Astrocyte (in vitro differentiated cells and primary cell): ENCODE measurements around the gene NEURL2. TPM values are rescaled to one million over a fixed set of nuclear protein-coding genes. Genes with fewer than 3 reads are reported as not detected.

Experiments
- DNase-seq: peaks from one replicate; pipeline ENCODE4 v3.0.0-alpha.2; 2010; ENCODE audit warnings: low read depth
- FAIRE-seq: peaks from 2 replicates; lab custom pipeline; 2011; peaks lifted over from hg19 to GRCh38; lab: Jason Lieb, UNC
- H2AFZ ChIP-seq: 2 replicates; pipeline ENCODE4 v1.6.0; 2012; ENCODE audit warnings: low read depth, low read length, inconsistent platforms
- H3K27ac ChIP-seq: 2 replicates; pipeline ENCODE4 v1.5.1; 2011; ENCODE audit warnings: low read depth, low read length, inconsistent platforms
- H3K27me3 ChIP-seq: 2 replicates; pipeline ENCODE4 v1.6.0; 2011; ENCODE audit warnings: low read length, inconsistent platforms; ENCODE audit not compliant: insufficient read depth
- H3K36me3 ChIP-seq: 2 replicates; pipeline ENCODE4 v1.5.1; 2011; ENCODE audit warnings: low read length, inconsistent platforms; ENCODE audit not compliant: insufficient read depth
- H3K4me1 ChIP-seq: 2 replicates; pipeline ENCODE4 v1.5.1; 2011; ENCODE audit warnings: low read length, inconsistent platforms; ENCODE audit not compliant: insufficient read depth
- H3K4me2 ChIP-seq: 2 replicates; pipeline ENCODE4 v1.6.0; 2012; ENCODE audit warnings: low read length, inconsistent platforms
- H3K4me3 ChIP-seq: 2 replicates; pipeline ENCODE4 v1.5.1; 2011; ENCODE audit warnings: low read depth, mild to moderate bottlenecking, low read length, inconsistent platforms; ENCODE audit not compliant: insufficient read depth
- H3K79me2 ChIP-seq: 2 replicates; pipeline ENCODE4 v1.6.0; 2012; ENCODE audit warnings: mild to moderate bottlenecking, low read length, inconsistent platforms; ENCODE audit not compliant: insufficient read depth
- H3K9ac ChIP-seq: 2 replicates; pipeline ENCODE4 v1.6.0; 2012; ENCODE audit warnings: mild to moderate bottlenecking, low read length, inconsistent platforms
- H3K9me3 ChIP-seq: 2 replicates; pipeline ENCODE4 v1.5.1; 2012; ENCODE audit warnings: low read depth, mild to moderate bottlenecking, low read length, inconsistent platforms; ENCODE audit not compliant: insufficient read depth
- H4K20me1 ChIP-seq: 2 replicates; pipeline ENCODE4 v1.6.0; 2012; ENCODE audit warnings: low read length, inconsistent platforms; ENCODE audit not compliant: insufficient read depth
- H3K27ac Mint-ChIP-seq: one replicate; pipeline ENCODE4 v1.8.0; 2021; ENCODE audit warnings: mild to moderate bottlenecking, mixed read lengths; ENCODE audit not compliant: unreplicated experiment
- H3K27me3 Mint-ChIP-seq: one replicate; pipeline ENCODE4 v1.8.0; 2021; ENCODE audit warnings: low read depth, mixed read lengths; ENCODE audit not compliant: unreplicated experiment
- H3K36me3 Mint-ChIP-seq: one replicate; pipeline ENCODE4 v1.8.0; 2021; ENCODE audit warnings: low read depth, mixed read lengths; ENCODE audit not compliant: unreplicated experiment
- H3K4me1 Mint-ChIP-seq: one replicate; pipeline ENCODE4 v1.8.0; 2021; ENCODE audit warnings: low read depth, mixed read lengths; ENCODE audit not compliant: unreplicated experiment
- H3K4me3 Mint-ChIP-seq: one replicate; pipeline ENCODE4 v1.8.0; 2021; ENCODE audit warnings: mild to moderate bottlenecking, moderate library complexity, mixed read lengths; ENCODE audit not compliant: unreplicated experiment
- H3K9me3 Mint-ChIP-seq: one replicate; pipeline ENCODE4 v1.8.0; 2021; ENCODE audit warnings: mild to moderate bottlenecking, mixed read lengths; ENCODE audit not compliant: unreplicated experiment
- CTCF ChIP-seq: IDR thresholded peaks from 2 replicates; pipeline ENCODE4 v1.5.1; 2011; ENCODE audit warnings: low read depth, mild to moderate bottlenecking, inconsistent platforms, low read length, moderate library complexity; ENCODE audit not compliant: insufficient read depth
- EZH2 ChIP-seq: IDR thresholded peaks from 2 replicates; pipeline ENCODE4 v1.6.1; 2012; ENCODE audit warnings: mild to moderate bottlenecking, low read length, inconsistent platforms; ENCODE audit not compliant: insufficient read depth
- total RNA-seq: library from RNA; stranded (reverse); gene quantifications from 2 replicates; pipeline ENCODE4 v1.2.1, GENCODE V29; 2021

Gene NEURL2
- total RNA-seq, 1 donor from 2014 or later: 6.9 TPM

GRCh38 chr20:45921337-45922189 lies 30.6 kb upstream of the NEURL2 start:
- H3K27me3 ChIP-seq: no peaks in the 10 kb centered on the region

GRCh38 chr20:45920462-45921336 lies 29.7 kb upstream of the NEURL2 start:
- Histone ChIP-seq H3K36me3 (no peaks in the 10 kb centered on the region), H3K27ac (peak overlapping the region; percentile 48), H3K9ac (peak overlapping the region; percentile 40), H3K9me3 (no peaks in the 10 kb centered on the region), H3K4me2 (peak overlapping the region; percentile 70), H3K4me3 (no peak overlapping the region), H3K27me3 (no peaks in the 10 kb centered on the region), H4K20me1 (no peaks in the 10 kb centered on the region), H3K79me2 (no peaks in the 10 kb centered on the region), H3K4me1 (peaks cover 21% of the 10 kb centered on the region), H2AFZ (peak overlapping the region; percentile 18)
- DNase-seq (peak; percentile 19), FAIRE-seq (no peak)
- no peaks in the 10 kb centered on the region for H3K9me3 Mint-ChIP-seq
- peak overlapping the region; percentile 54 for H3K4me3 Mint-ChIP-seq
- peaks cover 3% of the 10 kb centered on the region for H3K36me3 Mint-ChIP-seq
- H3K27me3 Mint-ChIP-seq: peaks cover 2% of the 10 kb centered on the region
- no peak overlapping the region for H3K27ac Mint-ChIP-seq
- H3K4me1 Mint-ChIP-seq: peaks cover 11% of the 10 kb centered on the region
- no peak for TF ChIP-seq CTCF
- no peak for TF ChIP-seq EZH2

More at GRCh38 chr20:45921337-45922189, 30.6 kb upstream of the NEURL2 start:
- no peak overlapping the region for H3K4me2 ChIP-seq
- no peak overlapping the region for H2AFZ ChIP-seq
- H3K9me3 Mint-ChIP-seq: no peaks in the 10 kb centered on the region
- H3K27ac ChIP-seq: no peak overlapping the region
- no peak for TF ChIP-seq EZH2
- no peaks in the 10 kb centered on the region for H3K9me3 ChIP-seq
- H3K36me3 Mint-ChIP-seq: peaks cover 3% of the 10 kb centered on the region
- H3K4me3 Mint-ChIP-seq: no peak overlapping the region
- H3K4me1 Mint-ChIP-seq: peaks cover 11% of the 10 kb centered on the region
- peaks cover 21% of the 10 kb centered on the region for H3K4me1 ChIP-seq
- H3K27me3 Mint-ChIP-seq: peaks cover 2% of the 10 kb centered on the region
- no peaks in the 10 kb centered on the region for H4K20me1 ChIP-seq
- no peak overlapping the region for H3K4me3 ChIP-seq
- FAIRE-seq: no peak
- no peaks in the 10 kb centered on the region for H3K79me2 ChIP-seq
- no peaks in the 10 kb centered on the region for H3K36me3 ChIP-seq
- no peak overlapping the region for H3K9ac ChIP-seq
- DNase-seq: no peak
- H3K27ac Mint-ChIP-seq: no peak overlapping the region
